HG02840 (cell line): ENCODE data around the gene SMARCA2.

ENCODE experiments used
- ATAC-seq: cut with Tn5 transposase; IDR thresholded peaks from one replicate; pipeline ENCODE4 v1.9.1; 2021; ENCODE audit warnings: mild to moderate bottlenecking, moderate library complexity, moderate number of reproducible peaks; ENCODE audit not compliant: unreplicated experiment, low FRiP score

SMARCA2 gene

GRCh38 chr9:2039294-2040180 lies 24.4 kb downstream of the SMARCA2 start:
- ATAC-seq, result no peak

GRCh38 chr9:2040828-2041227 lies 25.7 kb downstream of the SMARCA2 start:
- no peak for ATAC-seq

- no peak for ATAC-seq
Observed at GRCh38 chr9:2041736-2042135, 26.6 kb downstream of the SMARCA2 start.

- ATAC-seq, result no peak
Observed at GRCh38 chr9:2043243-2043642, 28.1 kb downstream of the SMARCA2 start.

GRCh38 chr9:2043881-2044462 lies 28.8 kb downstream of the SMARCA2 start:
- peak; percentile 46 for ATAC-seq

GRCh38 chr9:2047144-2047671 lies 32.1 kb downstream of the SMARCA2 start:
- no peak for ATAC-seq

- no peak for ATAC-seq
Observed at GRCh38 chr9:2047916-2048315, 32.8 kb downstream of the SMARCA2 start.

- ATAC-seq, result no peak
Observed at GRCh38 chr9:2050236-2050635, 35.1 kb downstream of the SMARCA2 start.

GRCh38 chr9:2053883-2054845 lies 39.0 kb downstream of the SMARCA2 start:
- peak; percentile 72 for ATAC-seq

- peak; percentile 53 for ATAC-seq
Observed at GRCh38 chr9:2055203-2055658, 40.1 kb downstream of the SMARCA2 start.

GRCh38 chr9:2059274-2059929 lies 44.3 kb downstream of the SMARCA2 start:
- ATAC-seq, result no peak

- no peak for ATAC-seq
Observed at GRCh38 chr9:2060424-2060823, 45.3 kb downstream of the SMARCA2 start.

GRCh38 chr9:2065704-2066103 lies 50.6 kb downstream of the SMARCA2 start:
- no peak for ATAC-seq

- ATAC-seq, result no peak
Observed at GRCh38 chr9:2066312-2067273, 51.4 kb downstream of the SMARCA2 start.

GRCh38 chr9:2072752-2073405 lies 57.7 kb downstream of the SMARCA2 start:
- ATAC-seq, result no peak

- no peak for ATAC-seq
Observed at GRCh38 chr9:2082772-2083171, 67.6 kb downstream of the SMARCA2 start.

- no peak for ATAC-seq
Observed at GRCh38 chr9:2083479-2083878, 68.3 kb downstream of the SMARCA2 start.

- no peak for ATAC-seq
Observed at GRCh38 chr9:2085716-2086115, 70.6 kb downstream of the SMARCA2 start.
